ENCODE measurements around the gene SCAMP1. TPM values are rescaled to one million over a fixed set of nuclear protein-coding genes. Genes with fewer than 3 reads are reported as not detected.
A peak's percentile ranks its signal among the peaks of the same experiment; 100 is the strongest.

The SCAMP1 gene
- total RNA-seq, 4 donors from 2014 or later: 14.9 to 94.1 (median 58.6) TPM

DNA sequence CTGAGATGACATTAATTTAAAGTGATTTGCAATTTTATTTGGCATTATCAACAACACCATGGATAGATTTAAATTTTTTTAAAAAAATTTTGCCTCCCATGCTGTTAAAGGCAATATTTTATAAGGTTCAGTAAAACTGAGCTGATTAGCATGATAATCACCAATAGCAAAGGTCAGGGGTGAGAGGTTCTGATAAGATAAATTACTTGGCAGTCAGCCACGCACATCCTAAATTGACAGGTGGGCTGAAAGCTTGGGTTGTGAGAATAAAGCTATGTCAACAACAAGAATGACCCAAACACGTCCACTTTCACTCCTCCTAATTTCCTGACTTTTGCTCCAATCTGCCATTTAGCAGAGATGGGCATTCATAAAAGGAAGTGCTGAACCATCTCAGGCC lies 161.0 kb downstream of the SCAMP1 start:
- no peaks in the 10 kb centered on the region for H3K9me3 ChIP-seq
- intact Hi-C loops (cut with DNase I; ENCODE audit: low total_unique reads): no loop called here
- no peaks in the 10 kb centered on the region for H3K27me3 ChIP-seq
- H3K4me1 ChIP-seq: peaks cover 0 to 4% of the 10 kb centered on the region in 2 donors
- no peak overlapping the region for H3K4me3 ChIP-seq
- no peaks in the 10 kb centered on the region for H3K36me3 ChIP-seq
- no peak for DNase-seq
- H3K27ac ChIP-seq: no peak overlapping the region
- TF ChIP-seq POLR2A (IDR thresholded peaks at IDR 0.05): no peak
- TF ChIP-seq, protein P1, sequence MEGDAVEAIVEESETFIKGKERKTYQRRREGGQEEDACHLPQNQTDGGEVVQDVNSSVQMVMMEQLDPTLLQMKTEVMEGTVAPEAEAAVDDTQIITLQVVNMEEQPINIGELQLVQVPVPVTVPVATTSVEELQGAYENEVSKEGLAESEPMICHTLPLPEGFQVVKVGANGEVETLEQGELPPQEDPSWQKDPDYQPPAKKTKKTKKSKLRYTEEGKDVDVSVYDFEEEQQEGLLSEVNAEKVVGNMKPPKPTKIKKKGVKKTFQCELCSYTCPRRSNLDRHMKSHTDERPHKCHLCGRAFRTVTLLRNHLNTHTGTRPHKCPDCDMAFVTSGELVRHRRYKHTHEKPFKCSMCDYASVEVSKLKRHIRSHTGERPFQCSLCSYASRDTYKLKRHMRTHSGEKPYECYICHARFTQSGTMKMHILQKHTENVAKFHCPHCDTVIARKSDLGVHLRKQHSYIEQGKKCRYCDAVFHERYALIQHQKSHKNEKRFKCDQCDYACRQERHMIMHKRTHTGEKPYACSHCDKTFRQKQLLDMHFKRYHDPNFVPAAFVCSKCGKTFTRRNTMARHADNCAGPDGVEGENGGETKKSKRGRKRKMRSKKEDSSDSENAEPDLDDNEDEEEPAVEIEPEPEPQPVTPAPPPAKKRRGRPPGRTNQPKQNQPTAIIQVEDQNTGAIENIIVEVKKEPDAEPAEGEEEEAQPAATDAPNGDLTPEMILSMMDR (IDR thresholded peaks at IDR 0.05): no peak

DNA sequence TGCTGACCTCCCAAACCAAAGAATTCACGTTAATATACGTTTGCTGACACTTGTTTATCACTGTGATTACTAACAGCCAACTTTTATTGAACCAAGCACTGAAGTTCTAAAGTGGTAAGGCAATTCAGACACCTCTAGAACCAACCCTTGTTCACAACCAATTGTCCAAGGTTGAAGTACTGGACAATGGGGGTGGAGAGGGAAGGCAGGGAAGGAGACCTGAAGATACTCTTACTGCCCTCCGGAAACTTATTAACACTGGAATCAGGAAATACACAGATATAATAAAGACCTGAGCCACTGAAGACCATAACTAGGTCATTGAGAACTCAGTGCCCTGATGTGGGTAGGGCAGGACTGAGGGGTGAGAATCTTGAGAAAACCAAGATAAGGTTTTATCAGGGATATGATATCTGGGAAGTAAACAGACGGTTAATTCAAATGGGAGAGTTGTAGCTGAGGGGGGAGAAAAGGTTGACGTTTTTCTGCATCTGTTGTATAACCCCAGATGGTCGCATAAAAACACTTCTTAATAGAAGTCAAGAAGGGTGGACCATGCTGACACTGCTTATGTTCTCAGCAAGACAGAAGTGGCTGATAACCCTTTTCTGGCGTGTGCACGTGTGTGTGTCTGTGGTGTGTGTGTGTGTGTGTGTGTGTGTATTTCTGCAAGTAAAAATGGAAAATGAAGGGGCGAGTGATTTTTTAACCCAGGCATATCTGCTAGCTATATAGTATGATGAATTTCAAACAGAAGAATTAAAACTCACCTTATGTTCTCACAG lies 162.3 kb downstream of the SCAMP1 start:
- DNase-seq: no peak
- TF ChIP-seq, protein P1 (IDR thresholded peaks at IDR 0.05): no peak
- TF ChIP-seq POLR2A (IDR thresholded peaks at IDR 0.05): no peak
- H3K4me1 ChIP-seq: peaks cover 0 to 7% of the 10 kb centered on the region in 2 donors
- H3K36me3 ChIP-seq: no peaks in the 10 kb centered on the region
- H3K9me3 ChIP-seq: no peaks in the 10 kb centered on the region
- no peaks in the 10 kb centered on the region for H3K27me3 ChIP-seq
- no peak overlapping the region for H3K4me3 ChIP-seq
- intact Hi-C loops (cut with DNase I; ENCODE audit: low total_unique reads): no loop called here
- peak overlapping the region in 1 of 2 donors; percentile 60 for H3K27ac ChIP-seq

DNA sequence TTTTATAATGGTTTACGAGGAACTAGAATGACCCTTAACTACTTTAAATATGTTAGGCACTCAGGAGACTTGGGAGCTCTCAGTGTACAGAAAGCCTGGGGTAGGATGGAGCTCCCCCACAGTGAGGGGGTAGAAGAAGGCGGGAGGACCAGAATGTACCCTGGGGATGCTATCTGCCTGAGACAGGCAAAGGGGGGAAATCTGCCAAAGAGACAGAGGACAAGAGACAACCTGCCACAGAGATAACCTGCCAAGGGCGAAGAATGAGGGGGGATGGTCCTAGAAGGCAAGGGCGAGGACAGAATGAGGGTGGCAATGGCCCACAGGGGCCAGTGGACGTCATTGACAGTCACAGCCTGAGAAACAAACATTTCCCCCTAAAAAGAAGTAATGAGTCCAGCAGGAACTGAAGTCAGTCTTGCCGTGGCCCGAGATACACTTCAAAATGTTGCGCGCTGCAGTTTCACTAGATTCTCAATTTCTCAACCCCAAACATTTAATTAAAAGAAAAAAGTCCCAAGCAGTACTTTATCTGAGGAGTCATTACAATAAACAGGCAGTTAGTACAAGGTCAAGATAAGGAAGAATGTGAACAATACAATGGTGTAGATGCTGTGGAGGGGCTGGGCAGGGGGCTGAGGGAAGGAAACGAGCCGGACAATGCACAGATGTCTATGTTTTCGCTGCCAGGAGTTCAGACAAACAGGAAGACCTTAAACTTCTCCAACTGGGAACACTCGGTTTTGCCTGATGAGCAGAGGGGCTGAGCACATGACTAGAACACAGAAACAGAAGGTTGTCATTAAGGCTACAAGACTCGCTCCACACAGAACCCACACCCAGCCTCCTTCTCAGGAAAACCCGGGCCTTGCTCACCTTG lies 163.1 kb downstream of the SCAMP1 start:
- no peaks in the 10 kb centered on the region for H3K9me3 ChIP-seq
- no peak overlapping the region for H3K4me3 ChIP-seq
- H3K27me3 ChIP-seq: no peaks in the 10 kb centered on the region
- intact Hi-C loops (cut with DNase I; ENCODE audit: low total_unique reads): no loop called here
- DNase-seq: no peak
- TF ChIP-seq, protein P1 (IDR thresholded peaks at IDR 0.05): no peak
- no peak for TF ChIP-seq POLR2A (IDR thresholded peaks at IDR 0.05)
- no peaks in the 10 kb centered on the region for H3K36me3 ChIP-seq
- H3K4me1 ChIP-seq: peaks cover 0 to 7% of the 10 kb centered on the region in 2 donors
- H3K27ac ChIP-seq: peak overlapping the region; percentile 42 to 60

DNA sequence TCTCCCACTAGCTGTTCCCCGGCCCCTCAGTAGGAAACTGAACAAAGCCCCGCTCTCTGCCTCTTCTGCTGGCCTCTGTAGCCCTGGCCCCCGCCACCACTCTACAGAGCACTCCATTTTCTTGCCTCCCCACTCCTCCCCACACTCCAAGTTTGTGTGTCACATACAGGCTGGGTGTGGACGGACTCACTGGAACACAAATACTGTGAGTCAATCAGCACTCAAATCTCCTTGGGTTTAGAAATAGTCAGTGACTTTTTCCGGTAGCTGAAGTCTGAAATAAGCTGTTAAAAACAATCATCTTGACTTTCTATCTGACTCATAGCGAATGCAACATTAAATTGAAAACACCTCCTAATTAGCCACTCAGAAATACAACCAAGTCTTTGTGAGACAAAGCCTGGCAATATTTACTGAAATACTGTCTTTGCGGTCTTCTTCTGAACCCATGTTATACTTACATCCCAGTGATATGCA lies 165.7 kb downstream of the SCAMP1 start:
- intact Hi-C loops (cut with DNase I; ENCODE audit: low total_unique reads): no loop called here
- H3K27me3 ChIP-seq: no peaks in the 10 kb centered on the region
- no peak for TF ChIP-seq POLR2A (IDR thresholded peaks at IDR 0.05)
- TF ChIP-seq, protein P1 (IDR thresholded peaks at IDR 0.05): no peak
- H3K36me3 ChIP-seq: no peaks in the 10 kb centered on the region
- no peaks in the 10 kb centered on the region for H3K9me3 ChIP-seq
- no peak for DNase-seq
- H3K27ac ChIP-seq: peak overlapping the region in 1 of 2 donors; percentile 69
- H3K4me1 ChIP-seq: peaks cover 0 to 7% of the 10 kb centered on the region in 2 donors
- no peak overlapping the region for H3K4me3 ChIP-seq

All from uterus (tissue), 4 donors.